Islet of Langerhans (tissue), 1 donor: Measurements from ENCODE around the gene SOWAHA.
"Not testable (repeated sequence)": the region's sequence is repeated elsewhere in the genome, so short reads cannot be mapped to it uniquely, and the experiment has no call there.

Experiments used
- FAIRE-seq: peaks from one replicate; lab custom pipeline; 2011; peaks lifted over from hg19 to GRCh38; lab: Jason Lieb, UNC

SOWAHA gene

GRCh38 chr5:132778129-132778528 lies 35.0 kb upstream of the SOWAHA start:
- no peak for FAIRE-seq

DNA sequence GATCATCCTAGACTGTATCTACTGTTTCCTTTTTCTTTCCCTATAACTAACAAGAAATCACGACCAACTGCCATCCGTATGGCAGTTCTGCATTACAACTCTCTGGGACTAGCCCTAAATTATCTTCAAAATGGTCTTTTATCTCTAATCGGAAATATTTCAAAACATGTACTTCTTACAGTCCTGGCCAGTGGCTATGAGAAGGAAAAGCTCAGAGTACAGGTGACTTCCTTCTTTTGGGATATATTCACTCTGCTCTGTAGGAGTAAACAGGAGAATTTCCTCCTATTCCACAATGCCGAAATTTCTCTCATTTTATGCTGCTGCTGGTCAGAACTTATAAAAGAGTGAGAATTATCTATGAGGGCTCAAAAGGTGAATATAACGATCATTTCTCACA lies 34.2 kb upstream of the SOWAHA start:
- FAIRE-seq = no peak

GRCh38 chr5:132779961-132780360 lies 33.1 kb upstream of the SOWAHA start:
- no peak for FAIRE-seq

DNA sequence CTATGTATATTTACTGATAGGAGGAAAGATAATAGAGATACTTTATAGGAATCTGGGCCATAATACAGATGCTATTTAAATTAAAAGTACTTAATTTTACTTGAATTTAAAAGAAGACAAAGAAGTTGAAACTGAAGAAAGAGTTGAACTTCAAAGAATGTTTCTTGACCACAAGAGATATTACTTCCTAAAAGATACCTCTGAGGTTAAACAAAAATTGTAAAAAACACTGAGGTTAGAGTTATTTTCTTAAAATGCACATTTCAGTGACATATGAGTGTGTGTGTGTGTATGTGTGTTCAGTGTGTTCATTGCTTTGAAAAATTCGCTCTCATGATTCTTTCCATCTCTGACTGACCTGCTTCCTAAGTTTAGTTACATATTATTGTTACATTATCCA lies 32.5 kb upstream of the SOWAHA start:
- FAIRE-seq = no peak

DNA sequence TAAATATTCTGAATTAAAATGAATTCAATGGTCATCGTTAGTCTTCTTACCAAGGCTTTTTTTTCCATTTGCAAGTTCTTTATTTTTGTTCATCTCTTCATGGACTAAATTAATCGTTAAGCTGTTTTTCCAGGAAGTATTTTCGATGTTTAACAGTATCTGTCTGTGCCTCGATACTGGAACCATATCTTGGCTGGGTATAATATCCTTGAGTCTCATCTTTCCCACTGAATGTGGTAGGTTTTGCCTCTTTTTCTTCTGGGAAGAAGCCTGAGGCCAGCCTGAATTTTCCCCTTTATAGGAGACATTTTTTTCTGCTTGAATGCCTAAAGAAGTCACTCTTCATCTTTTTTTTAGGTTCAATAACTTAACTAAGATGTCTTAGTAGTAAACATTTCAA lies 32.1 kb upstream of the SOWAHA start:
- no peak for FAIRE-seq

DNA sequence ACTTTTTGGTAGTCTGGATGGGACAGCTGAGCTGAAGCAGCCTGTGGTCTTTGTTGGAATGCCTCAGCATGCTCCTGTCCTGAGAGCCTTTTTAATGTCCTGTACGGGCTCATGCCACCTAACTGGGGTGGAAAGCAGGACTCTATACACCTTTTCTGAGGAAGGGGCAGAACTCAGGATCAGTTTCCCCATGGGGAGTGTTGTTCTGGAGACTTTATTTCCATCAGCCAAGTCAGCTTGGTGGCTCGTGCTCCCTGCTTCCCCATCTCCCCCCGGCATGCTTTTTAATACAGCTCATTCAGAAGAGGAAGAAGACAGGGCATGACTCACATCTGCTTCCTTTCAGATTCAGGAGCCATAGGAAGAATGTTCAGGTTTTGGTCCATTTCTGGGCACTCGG lies 31.0 kb upstream of the SOWAHA start:
- FAIRE-seq = no peak

- no peak for FAIRE-seq
These were observed 27.7 kb upstream of the SOWAHA start for GRCh38 chr5:132785365-132785764.

DNA sequence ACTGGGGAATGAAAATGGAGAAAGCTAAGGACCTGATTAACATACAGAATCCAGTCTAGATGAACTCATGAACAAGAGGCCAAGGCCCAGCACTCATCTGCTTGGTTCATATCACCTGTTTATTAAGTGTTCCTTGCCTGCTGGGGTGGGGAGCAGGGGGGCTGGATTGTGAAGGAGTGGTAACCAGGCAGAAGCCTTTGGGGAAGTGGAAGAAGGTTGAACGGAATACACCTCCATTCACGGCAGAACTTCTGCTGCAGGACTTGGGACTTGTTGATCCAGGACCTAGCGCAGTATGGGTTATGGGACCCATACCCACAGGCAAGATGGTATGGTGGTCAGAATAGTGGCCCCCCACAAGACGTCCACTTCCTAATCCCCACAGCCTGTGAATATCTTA lies 27.2 kb upstream of the SOWAHA start:
- FAIRE-seq = no peak

GRCh38 chr5:132787076-132787475 lies 26.0 kb upstream of the SOWAHA start:
- no peak for FAIRE-seq

DNA sequence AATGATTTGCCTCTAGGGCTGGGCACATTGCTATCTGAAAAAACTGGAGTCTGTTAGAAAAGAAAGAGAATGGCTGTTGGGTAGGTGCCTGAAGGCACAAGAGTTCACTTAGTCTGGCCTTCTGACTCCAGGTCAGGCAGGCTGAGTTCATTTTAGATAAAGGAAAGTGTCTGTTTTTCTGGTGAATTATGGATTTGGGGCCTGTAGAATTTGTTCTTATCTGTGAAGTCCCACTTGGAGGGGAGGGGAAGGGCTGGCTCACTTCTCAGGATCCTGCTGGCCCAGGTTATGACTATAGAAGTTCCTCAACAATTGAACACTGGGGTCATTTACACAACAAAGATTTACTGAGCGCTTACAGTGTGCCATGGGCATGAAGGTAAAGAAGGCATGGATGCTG lies 24.6 kb upstream of the SOWAHA start:
- no peak for FAIRE-seq

DNA sequence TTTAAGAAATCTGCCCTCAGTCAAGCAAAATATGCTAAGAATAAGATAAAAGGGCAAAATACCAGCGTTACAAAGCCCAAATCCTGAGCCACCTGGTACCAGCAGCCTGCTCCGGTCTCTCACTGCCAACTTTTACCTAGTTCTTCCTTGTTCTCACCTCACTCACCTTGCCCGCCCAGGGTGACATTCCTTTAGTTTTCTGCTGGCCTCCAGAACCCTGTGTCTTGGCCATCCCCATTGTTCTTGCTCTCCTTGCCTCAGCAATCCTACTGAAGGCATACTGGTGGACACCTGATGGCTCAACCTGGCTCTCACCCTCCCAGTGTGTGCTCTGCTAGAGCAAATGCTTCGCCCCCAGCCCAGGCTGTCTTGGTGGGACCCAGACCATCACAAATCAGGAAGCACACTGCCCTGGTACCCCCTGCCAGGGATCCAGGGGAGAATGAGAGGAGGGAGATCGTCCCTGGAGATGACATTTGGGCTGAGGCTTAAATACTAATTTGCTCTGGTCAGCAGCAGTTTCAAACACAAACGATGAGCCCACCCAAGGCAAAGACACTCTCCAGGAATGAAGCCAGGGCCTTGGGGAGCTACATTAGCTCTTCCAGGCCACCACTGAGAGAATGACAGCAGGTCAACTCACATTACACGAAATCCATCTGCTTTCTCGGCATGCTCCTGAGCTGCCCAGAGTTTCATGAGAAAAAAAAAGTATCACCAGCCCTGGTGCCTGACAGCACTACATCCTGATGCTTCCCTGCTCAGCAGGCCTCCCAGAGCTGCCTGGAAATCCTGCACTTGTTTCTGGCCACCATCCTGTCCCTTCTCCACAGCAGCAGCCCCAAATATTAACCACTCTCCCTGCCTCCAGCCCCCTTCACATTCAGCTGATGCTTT lies 23.9 kb upstream of the SOWAHA start:
- no peak for FAIRE-seq

DNA sequence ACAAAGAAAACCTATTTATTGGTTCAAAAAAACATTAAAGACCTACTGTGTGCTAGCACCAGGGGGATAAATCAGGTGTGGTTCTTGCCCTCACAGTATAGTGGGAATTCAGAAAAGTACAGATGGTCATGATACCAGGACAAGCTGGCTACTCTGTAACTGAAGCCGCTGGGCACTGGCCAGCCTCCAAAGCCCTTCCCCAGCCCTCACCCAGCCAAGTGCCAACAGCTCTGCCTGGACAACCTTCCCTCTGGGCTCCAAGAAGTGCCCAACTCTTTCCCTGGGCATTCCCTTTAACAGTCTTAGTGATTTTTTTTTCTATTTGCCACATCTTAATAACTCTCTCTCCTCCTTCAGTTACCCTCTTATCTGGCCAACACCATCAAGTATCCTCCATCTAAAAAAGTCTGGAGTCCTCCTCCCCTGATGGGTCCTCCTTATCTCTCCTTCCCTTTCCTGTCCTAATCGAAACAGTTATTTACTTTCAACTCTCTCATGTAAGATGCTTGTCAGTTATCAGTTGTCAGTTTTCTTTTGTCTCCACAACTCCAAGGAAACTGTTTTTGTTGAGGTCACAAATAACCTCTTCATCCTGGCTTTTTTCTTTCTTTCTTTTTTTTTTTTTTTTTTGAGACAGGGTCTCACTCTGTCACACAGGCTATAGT lies 22.8 kb upstream of the SOWAHA start:
- FAIRE-seq = no peak

- FAIRE-seq = no peak
These were observed 22.1 kb upstream of the SOWAHA start for GRCh38 chr5:132791026-132791425.

DNA sequence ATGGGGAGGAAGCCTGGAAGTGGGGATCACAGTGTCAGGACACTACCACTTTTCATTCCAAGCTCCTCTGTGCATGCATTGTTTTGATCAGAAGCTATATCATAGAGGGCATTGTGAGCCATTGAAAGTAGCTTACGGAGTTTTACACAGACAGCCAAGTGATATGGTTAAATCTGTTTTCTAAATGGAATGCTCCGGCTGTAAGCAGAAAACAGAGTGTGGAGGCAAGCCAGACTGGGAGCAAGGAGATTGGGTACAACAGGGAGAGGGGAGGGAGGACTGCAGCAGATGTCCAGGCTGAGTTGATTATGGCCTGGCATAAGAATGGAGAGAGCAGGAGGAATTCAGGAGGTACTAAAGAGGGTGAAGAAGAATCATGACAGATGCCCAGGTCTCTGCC lies 15.5 kb upstream of the SOWAHA start:
- no peak for FAIRE-seq

DNA sequence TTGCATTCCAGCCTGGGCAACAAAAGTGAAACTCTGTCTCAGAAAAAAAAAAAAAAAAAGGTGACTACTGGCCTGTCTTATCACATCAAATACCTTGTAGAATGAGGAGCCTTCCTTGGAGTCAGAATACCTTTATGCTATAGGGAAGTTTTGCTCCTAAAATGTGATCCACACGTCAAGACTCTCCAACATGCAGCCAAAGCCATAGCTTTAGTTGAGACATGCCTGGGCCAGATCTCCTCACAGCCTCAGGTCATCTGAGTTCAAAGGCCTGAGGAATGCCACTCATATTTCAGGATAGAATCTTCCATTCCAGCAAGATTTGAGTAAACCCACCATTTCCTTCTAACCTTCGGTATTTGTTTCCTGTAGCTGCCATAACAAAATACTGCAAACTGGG lies 13.7 kb upstream of the SOWAHA start:
- FAIRE-seq = no peak

DNA sequence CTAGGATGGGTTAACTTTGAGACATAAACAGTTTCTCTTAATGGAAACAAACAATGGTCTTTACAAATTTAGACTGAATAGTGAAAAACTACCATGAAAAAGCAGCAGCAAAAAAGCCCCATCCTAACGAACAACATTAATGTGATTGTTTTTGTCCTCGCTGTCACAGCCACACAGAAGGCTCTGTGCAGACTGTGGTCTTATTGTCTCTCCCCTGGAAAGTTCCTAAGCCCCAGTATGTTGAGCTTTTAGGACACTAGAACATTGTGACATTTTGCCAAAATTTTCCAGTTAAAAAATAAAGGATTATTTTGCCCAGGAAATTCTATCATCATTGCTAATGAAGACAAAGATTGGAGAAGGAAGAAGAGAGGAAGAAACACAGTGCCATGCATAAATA lies 12.6 kb upstream of the SOWAHA start:
- no peak for FAIRE-seq

- FAIRE-seq = no peak
These were observed 10.9 kb upstream of the SOWAHA start for GRCh38 chr5:132802044-132802684.

GRCh38 chr5:132802685-132803066 lies 10.4 kb upstream of the SOWAHA start:
- not testable (repeated sequence) for FAIRE-seq

- FAIRE-seq = not testable (repeated sequence)
These were observed 8.9 kb upstream of the SOWAHA start for GRCh38 chr5:132804219-132804618.

- not testable (repeated sequence) for FAIRE-seq
These were observed 7.2 kb upstream of the SOWAHA start for GRCh38 chr5:132805872-132806271.

DNA sequence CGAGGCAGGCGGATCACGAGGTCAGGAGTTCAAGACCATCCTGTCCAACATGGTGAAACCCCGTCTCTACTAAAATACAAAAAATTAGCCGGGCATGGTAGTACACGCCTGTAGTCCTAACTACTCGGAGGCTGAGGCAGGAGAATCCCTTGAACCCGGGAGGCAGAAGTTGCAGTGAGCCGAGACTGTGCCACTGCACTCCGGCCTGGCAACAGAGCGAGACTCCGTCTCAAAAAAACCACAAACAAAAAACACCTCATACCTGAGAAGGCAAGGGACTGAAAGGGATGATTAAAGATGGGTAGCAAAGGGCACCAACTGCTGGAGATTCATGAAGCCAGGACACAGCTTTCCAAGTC lies 6.3 kb upstream of the SOWAHA start:
- not testable (repeated sequence) for FAIRE-seq

DNA sequence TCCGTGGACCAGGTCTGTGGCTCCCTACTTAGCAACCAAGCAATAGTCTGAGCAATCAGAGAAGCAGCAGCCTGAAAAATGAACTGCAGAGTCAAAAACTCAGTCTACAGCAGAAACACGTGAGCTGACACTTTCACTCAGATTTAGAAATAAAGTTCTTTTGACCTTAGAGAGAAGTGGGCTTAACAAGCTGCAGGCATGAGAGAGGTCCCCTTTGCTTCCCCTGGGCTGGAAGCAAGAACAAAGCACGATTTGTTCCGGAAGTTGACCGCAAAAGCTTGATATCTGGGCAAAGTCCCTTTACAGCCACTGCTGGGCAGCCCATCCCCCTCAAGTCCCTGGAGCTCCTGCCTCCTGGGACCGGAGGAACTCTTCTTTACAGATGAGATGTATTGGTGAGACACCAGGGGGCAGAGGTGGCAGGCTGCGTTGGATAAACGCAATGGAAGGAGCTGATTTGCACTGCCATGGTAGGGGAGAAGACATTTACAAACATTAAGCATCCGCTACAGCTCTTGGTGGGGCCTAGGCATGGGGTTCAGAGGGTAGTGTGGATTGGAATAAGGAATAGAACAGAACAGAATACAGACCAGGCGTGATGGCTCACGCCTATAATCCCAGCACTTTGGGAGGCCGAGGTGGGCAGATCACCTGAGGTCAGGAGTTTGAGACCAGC lies 5.8 kb upstream of the SOWAHA start:
- FAIRE-seq = no peak

GRCh38 chr5:132808448-132808847 lies 4.7 kb upstream of the SOWAHA start:
- FAIRE-seq = no peak
